Ectodermal cell (in vitro differentiated cells): Measurements from ENCODE around the gene SERPINB12.

Experiments
- H3K27ac ChIP-seq: 2 replicates; pipeline ENCODE4 v1.7.0; 2013; ENCODE audit warnings: mild to moderate bottlenecking, low read depth, low read length; ENCODE audit not compliant: insufficient read depth, poor library complexity, severe bottlenecking
- H3K27me3 ChIP-seq: 2 replicates; pipeline ENCODE4 v1.7.0; 2013; ENCODE audit warnings: mild to moderate bottlenecking, low read length; ENCODE audit not compliant: insufficient read depth, control insufficient read depth, poor library complexity, severe bottlenecking
- H3K36me3 ChIP-seq: one replicate; pipeline ENCODE4 v1.7.0; 2013; ENCODE audit warnings: low read length; ENCODE audit not compliant: control insufficient read depth, insufficient read depth
- H3K4me1 ChIP-seq: one replicate; pipeline ENCODE4 v1.7.0; 2013; ENCODE audit warnings: low read length; ENCODE audit not compliant: control insufficient read depth, insufficient read depth
- H3K4me3 ChIP-seq: 2 replicates; pipeline ENCODE4 v1.7.0; 2013; ENCODE audit warnings: low read depth, low read length, control low read depth; ENCODE audit not compliant: insufficient read depth
- H3K9me3 ChIP-seq: 2 replicates; pipeline ENCODE4 v1.7.0; 2013; ENCODE audit warnings: mild to moderate bottlenecking, low read length, moderate library complexity; ENCODE audit not compliant: control insufficient read depth
- WGBS, 2 experiments: methylation state at CpG; one replicate each; pipeline ENCODE4 v1.1.7; 2013; ENCODE audit warnings: missing lambda C conversion rate in 2 of 2; 5-methylcytosine and 5-hydroxymethylcytosine counted together

SERPINB12 gene

GRCh38 chr18:63545000-63545399 lies 2.8 kb downstream of the SERPINB12 start:
- no peaks in the 10 kb centered on the region for H3K36me3 ChIP-seq
- H3K4me3 ChIP-seq = no peak overlapping the region
- WGBS, 2 experiments = 86 to 94% methylated on average over 3 of the region's 3 CpGs
- H3K9me3 ChIP-seq = no peaks in the 10 kb centered on the region
- no peaks in the 10 kb centered on the region for H3K27me3 ChIP-seq
- no peaks in the 10 kb centered on the region for H3K4me1 ChIP-seq
- no peak overlapping the region for H3K27ac ChIP-seq

GRCh38 chr18:63550068-63550467 lies 7.9 kb downstream of the SERPINB12 start:
- H3K9me3 ChIP-seq = no peaks in the 10 kb centered on the region
- no peak overlapping the region for H3K27ac ChIP-seq
- WGBS, 2 experiments = 87% methylated on average over 1 of the region's 1 CpG; no CpG with 5 or more reads in 1 of the 2 experiments
- no peak overlapping the region for H3K4me3 ChIP-seq
- H3K27me3 ChIP-seq = no peaks in the 10 kb centered on the region
- H3K4me1 ChIP-seq = no peaks in the 10 kb centered on the region
- H3K36me3 ChIP-seq = no peaks in the 10 kb centered on the region

GRCh38 chr18:63551769-63552168 lies 9.6 kb downstream of the SERPINB12 start:
- WGBS, 2 experiments = 79 to 94% methylated on average over 2 of the region's 3 CpGs
- H3K27ac ChIP-seq = no peak overlapping the region
- H3K36me3 ChIP-seq = no peaks in the 10 kb centered on the region
- no peaks in the 10 kb centered on the region for H3K27me3 ChIP-seq
- H3K4me1 ChIP-seq = no peaks in the 10 kb centered on the region
- no peaks in the 10 kb centered on the region for H3K9me3 ChIP-seq
- H3K4me3 ChIP-seq = no peak overlapping the region

- no peaks in the 10 kb centered on the region for H3K27me3 ChIP-seq
- H3K9me3 ChIP-seq = no peaks in the 10 kb centered on the region
- H3K4me1 ChIP-seq = no peaks in the 10 kb centered on the region
- H3K27ac ChIP-seq = no peak overlapping the region
- no peaks in the 10 kb centered on the region for H3K36me3 ChIP-seq
- 100% methylated on average over 2 of the region's 2 CpGs for WGBS, 2 experiments
- no peak overlapping the region for H3K4me3 ChIP-seq
These were observed 10.4 kb downstream of the SERPINB12 start for GRCh38 chr18:63552581-63552980.

DNA sequence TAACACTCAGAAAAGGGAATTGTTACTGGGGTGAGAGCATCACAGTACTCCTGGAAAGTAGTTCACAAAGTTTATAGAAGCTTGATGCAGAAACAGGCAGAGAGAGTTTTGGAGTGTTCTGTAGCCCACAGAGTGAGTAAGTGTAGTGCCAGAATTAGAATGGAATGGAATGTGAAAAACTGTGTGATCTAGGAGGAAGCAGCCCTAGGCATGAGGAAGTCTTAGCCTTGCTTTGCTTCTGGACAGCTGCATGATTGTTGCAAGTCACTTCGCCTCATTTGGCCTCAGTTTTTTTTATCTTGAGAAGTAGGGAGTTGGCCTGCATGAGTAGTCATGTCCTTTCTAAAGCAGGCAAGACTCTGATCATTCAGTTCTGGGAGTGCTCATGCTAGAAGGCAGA lies 10.9 kb downstream of the SERPINB12 start:
- Histone ChIP-seq H3K27ac (no peak overlapping the region), H3K4me3 (no peak overlapping the region), H3K9me3 (no peaks in the 10 kb centered on the region), H3K36me3 (no peaks in the 10 kb centered on the region), H3K4me1 (no peaks in the 10 kb centered on the region), H3K27me3 (no peaks in the 10 kb centered on the region)
- WGBS, 2 experiments = 89 to 93% methylated on average over 1 of the region's 1 CpG

GRCh38 chr18:63559567-63560491 lies 17.7 kb downstream of the SERPINB12 start:
- no peak overlapping the region for H3K4me3 ChIP-seq
- no peaks in the 10 kb centered on the region for H3K27me3 ChIP-seq
- no peaks in the 10 kb centered on the region for H3K36me3 ChIP-seq
- WGBS, 2 experiments = 89 to 91% methylated on average over 8 to 9 of the region's 9 CpGs
- H3K9me3 ChIP-seq = no peaks in the 10 kb centered on the region
- H3K4me1 ChIP-seq = no peaks in the 10 kb centered on the region
- no peak overlapping the region for H3K27ac ChIP-seq

- Histone ChIP-seq H3K36me3 (no peaks in the 10 kb centered on the region), H3K9me3 (no peaks in the 10 kb centered on the region), H3K27me3 (no peaks in the 10 kb centered on the region), H3K27ac (no peak overlapping the region), H3K4me1 (no peaks in the 10 kb centered on the region), H3K4me3 (no peak overlapping the region)
- 93 to 96% methylated on average over 4 of the region's 4 CpGs for WGBS, 2 experiments
These were observed 20.1 kb downstream of the SERPINB12 start for GRCh38 chr18:63562284-63562683.

DNA sequence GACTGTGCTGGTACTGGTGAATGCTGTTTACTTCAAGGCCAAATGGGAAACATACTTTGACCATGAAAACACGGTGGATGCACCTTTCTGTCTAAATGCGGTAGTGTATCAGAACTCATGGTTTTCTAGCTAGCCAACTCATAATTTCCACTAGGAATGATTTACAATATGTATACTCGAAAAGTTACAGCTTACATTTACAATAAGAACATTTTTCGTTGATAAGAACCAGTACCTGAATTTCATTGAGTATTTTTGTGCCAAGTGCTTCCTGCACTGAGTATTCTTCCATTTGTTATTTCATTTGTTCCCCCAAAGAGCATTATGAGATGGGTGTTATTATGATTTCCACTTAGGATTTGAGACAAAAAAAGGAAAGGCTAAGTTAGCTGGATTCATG lies 21.9 kb downstream of the SERPINB12 start:
- Histone ChIP-seq H3K9me3 (no peaks in the 10 kb centered on the region), H3K4me3 (no peak overlapping the region), H3K27ac (no peak overlapping the region), H3K27me3 (no peaks in the 10 kb centered on the region), H3K36me3 (no peaks in the 10 kb centered on the region), H3K4me1 (no peaks in the 10 kb centered on the region)
- WGBS, 2 experiments = 92 to 97% methylated on average over 4 of the region's 4 CpGs

DNA sequence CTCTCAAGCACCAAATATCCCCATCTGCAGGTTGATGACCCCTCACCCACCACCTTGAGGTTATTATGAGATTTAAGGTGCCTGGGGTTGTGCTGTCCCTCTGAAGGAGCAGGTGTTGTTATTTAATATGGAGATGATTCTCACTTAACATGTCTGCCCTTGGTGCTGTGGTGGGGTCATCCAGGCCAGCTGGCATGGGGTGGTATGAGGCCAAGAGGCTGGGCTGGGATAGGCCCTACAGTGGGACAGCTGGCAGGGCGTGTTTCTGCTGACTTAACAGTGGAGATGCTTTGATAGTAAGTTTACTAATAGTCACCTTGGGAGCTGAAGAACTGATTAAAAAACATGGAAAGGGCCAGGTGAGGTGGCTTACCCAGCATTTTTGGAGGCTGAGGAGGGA lies 22.4 kb downstream of the SERPINB12 start:
- Histone ChIP-seq H3K9me3 (no peaks in the 10 kb centered on the region), H3K27me3 (no peaks in the 10 kb centered on the region), H3K4me3 (no peak overlapping the region), H3K36me3 (no peaks in the 10 kb centered on the region), H3K27ac (no peak overlapping the region), H3K4me1 (no peaks in the 10 kb centered on the region)
- 90 to 93% methylated on average over 1 of the region's 1 CpG for WGBS, 2 experiments

DNA sequence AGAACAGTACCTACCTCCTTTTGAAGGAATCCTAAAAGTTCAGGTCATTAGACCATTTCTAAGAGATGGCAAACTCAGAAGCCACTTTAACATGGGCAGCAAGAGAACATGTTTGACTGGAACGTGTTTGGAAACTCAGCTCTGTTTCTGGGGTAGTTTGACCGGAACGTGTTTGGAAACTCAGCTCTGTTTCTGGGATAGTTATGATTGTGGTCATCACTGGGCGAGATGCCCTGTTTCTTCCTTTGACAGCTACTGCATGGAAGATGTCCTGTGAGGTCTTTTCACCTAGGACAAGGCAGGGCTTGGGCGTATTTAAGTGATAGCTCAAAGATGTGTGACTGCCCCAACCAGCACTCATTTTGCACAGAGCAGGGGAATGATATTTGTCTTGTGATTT lies 25.1 kb downstream of the SERPINB12 start:
- Histone ChIP-seq H3K9me3 (no peaks in the 10 kb centered on the region), H3K27ac (no peak overlapping the region), H3K4me3 (no peak overlapping the region), H3K36me3 (no peaks in the 10 kb centered on the region), H3K4me1 (no peaks in the 10 kb centered on the region), H3K27me3 (no peaks in the 10 kb centered on the region)
- 92 to 95% methylated on average over 5 of the region's 5 CpGs for WGBS, 2 experiments
